CD1c-positive myeloid dendritic cell (primary cell): ENCODE results near the gene BCO1.
A peak's percentile ranks its signal among the peaks of the same experiment; 100 is the strongest.

ENCODE experiments used
- DNase-seq: peaks from one replicate; pipeline ENCODE4 v3.0.0-alpha.2; 2016; ENCODE audit errors: extremely low spot score

BCO1 gene

GRCh38 chr16:81275795-81276194 lies 37.3 kb downstream of the BCO1 start:
- DNase-seq, result no peak

GRCh38 chr16:81276323-81276722 lies 37.8 kb downstream of the BCO1 start:
- no peak for DNase-seq

DNA sequence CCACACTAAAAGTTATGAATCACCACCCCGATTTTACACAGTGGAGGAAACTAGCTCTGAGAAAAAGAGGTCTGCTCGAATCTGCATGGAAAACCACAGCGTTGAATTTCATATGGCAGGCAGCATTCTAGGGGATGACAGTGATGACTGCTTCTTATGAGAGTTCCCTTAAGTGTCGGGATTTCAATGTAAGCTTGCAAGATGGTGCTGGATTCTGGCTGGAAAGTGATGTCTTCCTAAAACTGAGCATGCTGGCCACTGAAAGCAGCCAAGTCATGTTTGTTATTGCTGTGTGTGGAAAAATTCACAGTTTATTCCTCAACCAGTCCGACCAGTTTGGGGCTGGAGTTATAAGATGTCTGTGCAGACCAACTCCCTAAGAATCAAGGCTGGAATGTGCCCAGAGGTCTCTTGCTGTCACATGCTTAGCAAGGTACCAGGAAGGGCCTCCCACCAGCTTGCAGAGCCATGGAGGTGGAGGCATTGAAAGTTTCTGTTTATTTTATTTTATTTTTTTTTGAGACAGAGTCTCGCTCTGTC lies 39.1 kb downstream of the BCO1 start:
- no peak for DNase-seq

DNA sequence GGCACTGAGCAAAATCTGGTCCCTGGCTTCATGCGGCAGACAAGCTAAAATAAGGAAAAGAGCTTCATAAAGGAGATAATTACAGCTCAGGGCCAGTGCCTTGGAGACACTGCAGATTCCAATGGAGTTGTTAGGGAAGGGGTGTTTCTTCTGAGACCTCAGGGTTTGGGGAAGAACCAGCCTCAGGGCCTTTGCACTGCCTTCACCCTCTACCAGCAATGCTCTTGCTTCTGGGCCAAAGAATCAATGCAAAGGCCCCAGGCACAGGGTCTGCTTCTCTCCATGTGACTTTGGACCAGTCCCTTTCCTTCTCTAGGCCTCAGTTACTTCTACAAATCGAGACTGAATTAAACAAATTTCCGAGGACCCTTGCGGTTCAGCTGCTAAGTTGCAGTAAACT lies 40.0 kb downstream of the BCO1 start:
- DNase-seq, result no peak

- no peak for DNase-seq
Measured at GRCh38 chr16:81279392-81279791, 40.9 kb downstream of the BCO1 start.

DNA sequence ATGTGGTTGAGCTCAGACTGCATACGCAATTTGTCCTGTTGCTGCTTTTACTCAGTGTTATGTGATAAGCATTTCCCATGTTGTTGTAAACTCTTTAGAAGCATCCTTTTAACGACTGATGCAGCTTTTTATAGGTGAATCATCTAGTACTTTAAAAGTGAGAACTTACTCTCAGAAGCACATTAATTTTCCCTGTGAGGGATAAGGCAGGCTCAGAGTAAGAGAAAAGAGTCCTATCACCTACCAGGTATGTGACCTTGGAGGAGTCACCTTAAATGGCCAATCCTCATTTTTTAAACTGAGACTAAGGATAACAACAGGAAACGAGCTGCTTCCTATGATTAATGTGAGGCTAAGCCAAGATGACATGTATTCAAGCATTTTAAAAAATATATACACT lies 41.9 kb downstream of the BCO1 start:
- DNase-seq, result no peak

GRCh38 chr16:81283044-81283443 lies 44.6 kb downstream of the BCO1 start:
- DNase-seq, result no peak

DNA sequence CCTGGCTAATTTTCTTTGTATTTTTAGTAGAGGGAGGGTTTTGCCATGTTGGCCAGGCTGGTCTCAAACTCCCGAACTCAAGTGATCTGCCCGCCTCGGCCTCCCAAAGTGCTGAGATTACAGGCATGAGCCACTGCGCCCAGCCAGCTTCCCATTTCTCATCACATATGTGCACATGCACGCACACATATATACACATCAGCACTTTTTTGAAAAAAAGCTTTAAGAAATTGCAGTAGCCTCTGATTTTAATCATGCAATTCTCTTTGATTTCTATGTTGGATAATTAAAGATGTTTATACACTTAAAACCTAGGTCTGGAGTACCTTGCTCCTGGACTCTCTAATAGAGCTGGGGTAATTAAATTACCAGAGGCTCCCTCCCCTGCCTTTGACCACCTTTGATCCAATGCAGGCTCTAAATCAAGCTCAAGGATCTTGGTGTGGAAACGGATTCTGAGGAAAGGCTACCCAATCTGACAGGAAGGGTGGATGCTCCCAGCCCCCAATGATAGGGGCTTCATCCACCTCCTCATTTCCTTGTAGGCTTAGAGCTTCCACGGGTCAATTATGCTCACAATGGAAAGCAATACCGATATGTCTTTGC lies 46.6 kb downstream of the BCO1 start:
- DNase-seq, result no peak

DNA sequence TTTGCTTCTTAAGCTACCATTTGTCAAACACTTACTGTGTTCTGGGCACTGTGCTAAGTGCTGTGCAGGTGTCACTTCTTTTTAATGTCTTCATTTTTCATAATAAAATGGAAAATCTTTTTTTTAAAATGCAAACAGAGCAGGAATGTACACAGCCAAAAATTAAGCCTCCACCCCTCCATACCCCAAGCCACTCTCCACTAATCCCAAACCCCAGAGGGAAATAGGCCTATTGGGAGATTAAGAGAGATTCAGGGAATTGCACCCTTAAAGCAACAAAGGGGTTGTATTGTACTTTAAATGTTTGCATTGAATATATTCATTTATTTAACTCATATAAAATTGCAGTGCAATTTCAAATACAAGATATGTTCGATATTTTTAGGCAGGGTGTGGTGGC lies 47.7 kb downstream of the BCO1 start:
- DNase-seq, result no peak

DNA sequence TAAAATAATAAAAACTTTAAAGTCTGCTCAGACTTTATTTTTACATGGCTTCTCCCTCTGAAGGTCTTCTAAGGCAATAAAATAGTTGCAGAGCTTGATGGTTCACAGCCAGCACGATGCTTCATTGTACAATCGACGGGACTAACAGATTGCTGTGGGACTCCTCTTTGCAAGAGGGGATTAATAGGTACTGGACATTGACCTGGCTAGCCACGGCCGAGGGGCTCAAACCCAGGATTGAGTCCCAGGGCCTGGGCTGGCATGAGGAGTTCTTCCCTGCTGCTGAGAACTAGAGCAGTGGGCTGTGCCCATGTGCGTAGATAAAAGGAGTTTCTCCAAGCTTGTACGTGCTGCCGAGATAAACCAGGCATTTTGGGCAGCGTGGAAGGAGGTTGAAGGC lies 52.6 kb downstream of the BCO1 start:
- DNase-seq, result no peak

DNA sequence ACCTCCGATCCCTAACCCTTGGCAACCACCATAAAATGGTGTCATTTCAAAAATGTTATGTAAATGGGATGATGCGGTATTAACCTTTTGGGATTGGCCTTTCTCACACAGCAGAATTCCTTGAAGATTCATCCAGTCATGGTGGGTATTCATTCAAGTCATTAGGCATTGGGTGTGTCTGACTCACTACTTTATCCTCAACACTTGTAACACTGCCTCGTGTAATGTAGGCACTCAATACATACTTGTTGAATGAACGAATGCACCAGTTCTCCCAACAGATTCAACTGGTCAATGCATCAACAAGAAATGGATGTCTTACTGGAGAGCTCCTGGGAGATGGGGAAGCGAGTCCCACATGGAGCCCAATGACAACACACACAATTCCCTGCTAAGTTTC lies 54.4 kb downstream of the BCO1 start:
- DNase-seq, result no peak

GRCh38 chr16:81293909-81294802 lies 55.7 kb downstream of the BCO1 start:
- DNase-seq, result no peak

DNA sequence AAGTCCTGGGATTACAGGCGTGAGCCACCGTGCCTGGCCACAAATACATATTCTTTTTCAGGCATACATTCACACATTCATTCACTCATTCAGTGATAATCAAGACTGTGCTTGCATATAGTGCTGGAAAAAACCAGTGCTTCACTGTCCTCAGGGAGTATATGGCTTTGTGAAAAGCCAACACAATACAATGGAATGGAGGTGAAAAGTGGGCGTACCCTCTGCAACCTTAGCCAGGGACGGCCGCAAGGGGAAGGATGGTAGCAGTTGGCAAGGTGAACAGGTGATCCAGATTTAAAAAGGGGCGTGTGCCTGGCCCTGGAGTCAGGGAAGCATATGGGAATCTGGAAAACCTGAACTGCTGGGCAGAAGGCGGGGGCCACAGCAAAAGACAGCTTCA lies 58.1 kb downstream of the BCO1 start:
- no peak for DNase-seq

DNA sequence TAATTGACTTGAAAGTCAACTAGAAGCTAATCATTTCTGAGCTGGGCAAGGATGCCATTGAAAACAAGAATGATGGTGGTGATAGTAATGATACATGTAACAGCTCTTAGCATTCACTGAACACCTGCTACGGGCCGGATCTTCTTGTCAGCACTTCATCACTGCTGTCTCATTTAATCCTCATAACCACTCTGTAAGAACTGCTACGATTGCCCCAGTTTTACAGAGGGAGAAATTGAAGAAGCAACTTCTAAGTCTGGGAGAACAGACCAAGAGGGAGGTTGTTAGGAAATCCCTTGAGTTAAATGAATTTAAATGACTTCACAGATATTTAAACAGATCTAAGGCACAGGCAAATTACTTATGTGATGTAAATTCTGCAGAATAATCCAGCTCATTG lies 69.3 kb downstream of the BCO1 start:
- no peak for DNase-seq

GRCh38 chr16:81310045-81310644 lies 71.7 kb downstream of the BCO1 start:
- DNase-seq, result no peak

DNA sequence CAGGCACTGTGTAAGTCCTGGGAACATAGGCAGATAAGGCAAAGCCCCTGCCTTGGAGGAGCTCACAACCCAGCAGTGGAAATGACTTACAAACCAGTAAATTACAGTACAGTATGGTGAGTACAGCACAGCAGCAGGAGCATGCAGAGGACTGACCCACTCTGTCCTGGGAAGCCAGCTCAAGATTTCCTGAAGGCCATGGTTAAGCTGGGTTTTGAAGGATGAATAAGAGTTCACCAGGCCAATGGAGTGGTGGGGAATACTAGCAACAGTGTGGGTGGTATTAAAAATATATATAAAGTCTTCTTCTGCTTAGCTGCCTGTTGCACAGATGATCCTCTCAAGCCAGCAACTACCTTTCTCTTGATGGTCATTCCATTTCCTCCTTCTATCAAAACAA lies 73.3 kb downstream of the BCO1 start:
- DNase-seq, result no peak

DNA sequence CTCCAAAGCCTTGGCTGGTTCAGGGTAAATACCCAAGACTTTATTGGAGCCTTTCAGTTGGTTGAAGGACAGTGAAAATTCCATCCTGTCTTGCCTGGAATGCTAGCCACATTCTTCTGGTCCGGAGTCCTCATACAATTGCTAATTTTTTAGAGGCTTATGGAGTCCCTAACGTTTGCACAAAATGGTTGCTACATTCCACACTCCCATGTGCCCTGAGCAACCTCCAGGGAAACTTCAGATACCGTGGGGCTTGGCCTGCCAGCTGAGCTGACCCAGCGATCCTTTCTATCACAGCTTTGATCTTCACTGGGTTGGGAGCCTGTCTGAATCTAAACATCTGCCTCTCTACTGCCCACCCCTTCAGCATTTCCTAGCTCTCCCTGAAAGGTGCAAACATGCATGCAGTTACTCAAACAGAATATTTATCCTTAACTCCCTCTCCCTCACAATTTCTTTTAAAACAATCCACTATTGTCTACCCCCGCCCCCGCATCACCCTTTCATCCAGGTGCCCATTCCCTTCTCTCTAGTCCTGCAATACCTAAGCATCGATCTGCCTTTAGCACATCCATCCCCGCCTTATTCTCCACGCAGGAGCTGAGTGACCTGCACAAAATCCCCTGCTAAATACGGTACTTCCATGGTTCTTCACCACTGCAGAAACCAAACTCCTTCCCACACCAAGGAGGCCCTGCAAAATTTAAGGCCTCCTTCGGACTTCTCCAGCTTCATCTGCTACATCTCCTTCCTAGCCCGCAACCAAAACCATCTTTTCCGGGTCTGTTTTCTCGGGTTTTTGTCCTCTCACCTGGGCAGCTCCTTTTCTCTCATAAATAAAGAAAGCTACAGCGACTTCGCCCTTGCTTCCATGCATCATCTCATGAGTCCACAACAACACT lies 75.5 kb downstream of the BCO1 start:
- DNase-seq, result no peak

- DNase-seq, result peak; percentile 98
Measured at GRCh38 chr16:81314603-81315270, 76.2 kb downstream of the BCO1 start, which contains the start of gene GAN. TSS of gene GAN (plus strand) at chr16:81314962. CDS start at chr16:81315114, 152 bp downstream.

- peak; percentile 52 for DNase-seq
Measured at GRCh38 chr16:81315271-81316175, 77.0 kb downstream of the BCO1 start.

DNA sequence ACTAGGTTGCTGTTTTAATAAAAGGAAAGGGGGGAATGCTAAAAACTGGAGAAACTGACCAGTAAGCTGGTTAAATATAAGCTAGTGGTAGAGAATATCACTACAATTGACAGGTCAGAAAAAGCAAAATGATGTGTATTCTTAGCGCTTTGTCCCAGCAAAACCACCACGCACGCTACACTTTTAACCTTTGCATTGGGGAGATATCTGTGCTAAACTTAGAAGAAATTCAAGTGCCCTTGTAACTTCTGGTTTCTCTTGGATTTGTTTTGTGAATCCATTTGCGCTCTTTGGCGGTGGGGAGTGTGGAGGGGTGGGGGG lies 77.6 kb downstream of the BCO1 start:
- DNase-seq, result no peak
